Colonic mucosa (tissue), 4 donors: ENCODE measurements around the gene SLC3A2. TPM values are rescaled to one million over a fixed set of nuclear protein-coding genes. Genes with fewer than 3 reads are reported as not detected.
"Not testable (repeated sequence)": the region's sequence is repeated elsewhere in the genome, so short reads cannot be mapped to it uniquely, and the experiment has no call there.

ENCODE experiments used
- DNase-seq: peaks from one replicate; pipeline ENCODE4 v3.0.0-alpha.2; 2020
- H3K27ac ChIP-seq: fragments of 200-600 bp; one replicate; pipeline ENCODE4 v1.8.0; 2021
- H3K27me3 ChIP-seq: fragments of 200-600 bp; one replicate; pipeline ENCODE4 v1.8.0; 2021
- H3K36me3 ChIP-seq: fragments of 200-600 bp; one replicate; pipeline ENCODE4 v1.8.0; 2021
- H3K4me1 ChIP-seq: fragments of 200-600 bp; one replicate; pipeline ENCODE4 v1.8.0; 2021; ENCODE audit warnings: mild to moderate bottlenecking
- H3K4me3 ChIP-seq: fragments of 200-600 bp; one replicate; pipeline ENCODE4 v1.8.0; 2021
- H3K9ac ChIP-seq, 2 donors: one replicate each; pipeline ENCODE4 v1.7.0; 2013; ENCODE audit warnings: control low read depth in 2 of 2, low read depth in 2 of 2, low read length in 2 of 2
- H3K9me3 ChIP-seq: fragments of 200-600 bp; one replicate; pipeline ENCODE4 v1.8.0; 2021
- intact Hi-C: fragments of 100-400 bp; cut with DNase I; formaldehyde crosslinking; loops from one replicate; pipeline ENCODE4 v1.14.1; 2022
- total RNA-seq, 2 donors: library from RNA; stranded (reverse); fragmentation: NEBNext Ultra II Directional in 1 of 2; extraction: Animal tissue kit (Norgen Biotek cat#: 25700) in 1 of 2; gene quantifications; one replicate each; pipeline ENCODE4 v1.2.1, GENCODE V29; 2021
- TF ChIP-seq, protein P1 (sequence below): fragments of 200-600 bp; IDR thresholded peaks from one replicate; pipeline ENCODE4 v1.8.0; 2022; ENCODE audit warnings: antibody characterized with exemption, mild to moderate bottlenecking
- donor health status: healthy.
- donor health status: DM: no; HTN: no; CAD: no.
- donor health status: DM: no; HTN: no; CAD: no.

Gene SLC3A2
- total RNA-seq, 2 donors from 2014 or later = 70.4 to 116 TPM

DNA sequence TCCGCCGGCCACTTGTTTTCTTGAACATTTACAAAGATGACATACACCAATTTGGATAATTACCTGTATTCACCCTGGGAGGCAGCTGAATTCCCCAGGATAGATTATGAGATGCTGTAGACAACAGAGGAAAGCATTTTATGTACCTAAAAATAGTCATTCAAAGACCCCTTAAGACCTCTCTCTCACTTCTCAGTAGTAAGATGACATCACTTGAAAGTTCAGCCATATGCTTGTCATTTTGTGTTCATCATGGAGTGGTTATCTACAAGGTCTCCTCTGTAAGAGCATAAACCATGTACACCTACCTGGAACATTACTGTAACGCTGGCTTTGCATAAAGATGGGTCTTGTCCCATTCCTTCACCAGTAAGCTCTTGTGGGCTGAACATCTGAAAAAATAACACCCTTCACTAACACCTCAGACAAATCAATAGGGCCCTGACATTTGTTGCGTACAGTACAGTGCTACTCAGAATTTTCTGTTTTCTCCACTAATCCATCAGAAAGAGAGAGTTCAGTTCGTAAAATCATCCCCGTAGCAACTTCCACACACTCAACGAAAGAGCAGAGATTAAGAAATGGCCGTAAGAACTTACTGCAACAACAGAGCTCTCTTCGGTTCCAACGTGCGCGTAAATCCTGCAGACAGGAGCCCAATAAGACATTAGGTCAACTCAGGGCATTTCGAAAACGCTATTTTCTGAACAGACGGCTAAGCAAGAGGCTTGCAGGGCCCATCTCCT is 25.7 kb upstream of the SLC3A2 start:
- peak; percentile 21 for DNase-seq
- Histone ChIP-seq H3K27me3 (no peaks in the 10 kb centered on the region), H3K9me3 (no peaks in the 10 kb centered on the region), H3K36me3 (peaks cover 6% of the 10 kb centered on the region), H3K4me1 (peaks cover 10% of the 10 kb centered on the region), H3K4me3 (peak overlapping the region; percentile 87), H3K27ac (peak overlapping the region; percentile 66), H3K9ac (peak overlapping the region; percentile 74 to 98)
- TF ChIP-seq, protein P1, sequence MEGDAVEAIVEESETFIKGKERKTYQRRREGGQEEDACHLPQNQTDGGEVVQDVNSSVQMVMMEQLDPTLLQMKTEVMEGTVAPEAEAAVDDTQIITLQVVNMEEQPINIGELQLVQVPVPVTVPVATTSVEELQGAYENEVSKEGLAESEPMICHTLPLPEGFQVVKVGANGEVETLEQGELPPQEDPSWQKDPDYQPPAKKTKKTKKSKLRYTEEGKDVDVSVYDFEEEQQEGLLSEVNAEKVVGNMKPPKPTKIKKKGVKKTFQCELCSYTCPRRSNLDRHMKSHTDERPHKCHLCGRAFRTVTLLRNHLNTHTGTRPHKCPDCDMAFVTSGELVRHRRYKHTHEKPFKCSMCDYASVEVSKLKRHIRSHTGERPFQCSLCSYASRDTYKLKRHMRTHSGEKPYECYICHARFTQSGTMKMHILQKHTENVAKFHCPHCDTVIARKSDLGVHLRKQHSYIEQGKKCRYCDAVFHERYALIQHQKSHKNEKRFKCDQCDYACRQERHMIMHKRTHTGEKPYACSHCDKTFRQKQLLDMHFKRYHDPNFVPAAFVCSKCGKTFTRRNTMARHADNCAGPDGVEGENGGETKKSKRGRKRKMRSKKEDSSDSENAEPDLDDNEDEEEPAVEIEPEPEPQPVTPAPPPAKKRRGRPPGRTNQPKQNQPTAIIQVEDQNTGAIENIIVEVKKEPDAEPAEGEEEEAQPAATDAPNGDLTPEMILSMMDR = no peak
- intact Hi-C loops = no loop called here

GRCh38 chr11:62855571-62856332 is 24.9 kb upstream of the SLC3A2 start:
- Histone ChIP-seq H3K9ac (peak overlapping the region; percentile 74 to 98), H3K4me1 (peaks cover 10% of the 10 kb centered on the region), H3K27me3 (no peaks in the 10 kb centered on the region), H3K4me3 (peak overlapping the region; percentile 87), H3K36me3 (peaks cover 6% of the 10 kb centered on the region), H3K27ac (peak overlapping the region; percentile 66), H3K9me3 (no peaks in the 10 kb centered on the region)
- intact Hi-C loops = no loop called here
- DNase-seq = peak; percentile 98
- TF ChIP-seq, protein P1 = no peak

GRCh38 chr11:62856333-62856895 is 24.3 kb upstream of the SLC3A2 start:
- no peak for DNase-seq
- no peaks in the 10 kb centered on the region for H3K27me3 ChIP-seq
- peak overlapping the region; percentile 87 for H3K4me3 ChIP-seq
- H3K36me3 ChIP-seq = peaks cover 6% of the 10 kb centered on the region
- TF ChIP-seq, protein P1 = no peak
- peaks cover 10% of the 10 kb centered on the region for H3K4me1 ChIP-seq
- intact Hi-C loops = no loop called here
- H3K9me3 ChIP-seq = no peaks in the 10 kb centered on the region
- H3K9ac ChIP-seq = peak overlapping the region; percentile 54 to 98
- peak overlapping the region; percentile 66 for H3K27ac ChIP-seq

GRCh38 chr11:62857541-62857982 is 23.1 kb upstream of the SLC3A2 start:
- Histone ChIP-seq H3K27ac (no peak overlapping the region), H3K9me3 (no peaks in the 10 kb centered on the region), H3K4me1 (peaks cover 10% of the 10 kb centered on the region), H3K27me3 (no peaks in the 10 kb centered on the region), H3K9ac (no peak overlapping the region), H3K4me3 (no peak overlapping the region), H3K36me3 (no peaks in the 10 kb centered on the region)
- TF ChIP-seq, protein P1 = no peak
- DNase-seq = peak; percentile 21
- intact Hi-C loops = no loop called here

DNA sequence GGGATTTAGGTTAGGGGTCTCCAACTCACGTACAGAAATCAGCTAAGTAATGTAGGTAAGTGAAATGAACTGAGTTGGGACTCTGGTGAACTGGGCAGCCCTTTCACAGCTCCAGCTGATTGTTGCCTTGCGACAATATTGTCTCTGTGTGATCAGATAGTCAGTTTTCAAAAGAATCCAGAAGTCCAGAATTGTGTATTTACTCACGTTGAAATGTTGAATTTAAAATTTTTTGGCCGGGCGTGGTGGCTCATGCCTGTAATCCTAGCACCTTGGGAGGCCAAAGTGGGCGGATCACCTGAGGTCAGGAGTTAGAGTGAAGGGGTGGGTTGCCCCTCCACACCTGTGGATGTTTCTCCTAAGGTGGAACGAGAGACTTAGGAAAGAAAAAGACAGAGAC is 22.5 kb upstream of the SLC3A2 start:
- no peak overlapping the region for H3K27ac ChIP-seq
- H3K4me3 ChIP-seq = no peak overlapping the region
- H3K27me3 ChIP-seq = no peaks in the 10 kb centered on the region
- intact Hi-C loops = no loop called here
- H3K4me1 ChIP-seq = peaks cover 10% of the 10 kb centered on the region
- no peak overlapping the region for H3K9ac ChIP-seq
- H3K9me3 ChIP-seq = no peaks in the 10 kb centered on the region
- no peak for DNase-seq
- no peaks in the 10 kb centered on the region for H3K36me3 ChIP-seq
- TF ChIP-seq, protein P1 = no peak

GRCh38 chr11:62859281-62859703 is 21.4 kb upstream of the SLC3A2 start:
- H3K9ac ChIP-seq, DNase-seq, H3K27ac ChIP-seq, H3K4me1 ChIP-seq, H3K9me3 ChIP-seq, H3K27me3 ChIP-seq, intact Hi-C loops, H3K36me3 ChIP-seq, H3K4me3 ChIP-seq: not testable (repeated sequence)
